GM12891 (cell line): ENCODE data around the gene NPHS1.

ENCODE experiments used
- POLR2AphosphoS5 ChIP-seq: IDR thresholded peaks from 2 replicates; pipeline ENCODE4 v1.6.1; 2011; ENCODE audit warnings: low read depth, low read length, control low read depth
- SPI1 ChIP-seq: IDR thresholded peaks from 2 replicates; pipeline ENCODE4 v1.6.1; 2011; ENCODE audit warnings: low read depth, low read length, control low read depth

DNA sequence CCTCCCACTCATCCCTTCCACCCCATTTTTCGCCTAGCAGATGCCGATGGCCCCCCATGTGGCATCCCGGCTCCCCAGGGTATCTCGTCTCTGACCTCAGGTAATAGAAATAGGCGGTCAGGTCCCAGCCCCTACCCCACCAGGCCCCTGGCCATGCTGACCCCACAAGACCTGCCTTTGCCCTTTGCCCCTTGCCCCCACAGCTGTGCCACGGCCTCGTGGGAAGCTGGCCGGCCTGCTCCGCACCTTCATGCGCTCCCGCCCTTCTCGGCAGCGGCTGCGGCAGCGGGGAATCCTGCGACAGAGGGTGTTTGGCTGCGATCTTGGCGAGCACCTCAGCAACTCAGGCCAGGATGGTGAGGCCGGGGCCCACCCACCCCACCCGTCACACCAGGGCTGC, 71.6 kb downstream of the NPHS1 start:
- TF ChIP-seq POLR2AphosphoS5, result no peak
- no peak for TF ChIP-seq SPI1
